ENCODE measurements around the gene RHBDD1. TPM values are rescaled to one million over a fixed set of nuclear protein-coding genes. Genes with fewer than 3 reads are reported as not detected.
"Not testable (repeated sequence)": the region's sequence is repeated elsewhere in the genome, so short reads cannot be mapped to it uniquely, and the experiment has no call there.

Gene RHBDD1
- total RNA-seq, 2 experiments from 2014 or later: 29.1 to 35.0 TPM

DNA sequence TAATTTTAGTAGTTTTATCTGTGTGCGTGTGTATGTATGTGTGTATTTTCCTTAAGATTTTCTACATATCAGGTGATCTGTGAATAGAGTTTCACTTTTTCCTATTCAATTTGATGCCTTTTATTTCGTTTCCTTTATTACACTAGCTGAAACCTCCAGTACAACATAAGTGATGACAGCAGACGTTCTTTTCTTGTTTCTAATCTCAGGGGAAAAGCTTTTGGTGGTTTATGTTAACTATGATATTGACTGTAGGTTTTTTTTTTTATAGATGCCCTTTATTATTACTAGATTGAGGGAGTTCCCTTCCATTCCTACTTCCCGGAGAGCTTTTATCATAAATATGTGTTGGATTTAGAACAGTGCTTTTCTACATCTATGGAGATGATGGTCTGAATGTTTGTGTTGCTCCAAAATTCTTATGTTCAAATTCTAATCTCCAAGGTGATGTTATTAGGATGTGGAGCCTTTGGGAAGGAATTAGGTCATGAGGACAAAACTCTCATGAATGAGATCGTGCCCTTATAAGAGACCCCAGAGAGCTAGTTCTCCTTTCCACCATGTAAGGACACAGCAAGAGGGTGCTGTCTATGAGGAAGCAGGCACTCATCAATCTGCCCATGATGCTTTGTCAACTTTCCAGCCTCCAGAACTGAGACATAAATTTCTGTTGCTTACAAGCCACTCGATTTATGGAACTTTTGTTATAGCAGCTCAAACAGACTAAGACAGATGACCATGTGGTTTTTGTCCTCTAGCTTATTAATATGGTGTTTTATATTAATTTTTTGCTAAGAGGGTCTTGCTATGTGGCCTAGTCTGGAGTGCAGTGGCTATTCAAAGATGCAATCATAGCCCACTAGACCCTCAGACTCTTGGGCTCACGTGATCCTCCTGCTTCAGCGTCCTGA, 5.9 kb upstream of the RHBDD1 start:
- H3K4me1 Mint-ChIP-seq: peaks cover 29% of the 10 kb centered on the region
- DNase-seq: no peak
- H3K36me3 Mint-ChIP-seq: peaks cover 40% of the 10 kb centered on the region
- peaks cover 9% of the 10 kb centered on the region for H3K9me3 Mint-ChIP-seq
- no peaks in the 10 kb centered on the region for H3K27me3 Mint-ChIP-seq
- no peak overlapping the region for H3K4me3 Mint-ChIP-seq
- H3K27ac Mint-ChIP-seq: no peak overlapping the region

DNA sequence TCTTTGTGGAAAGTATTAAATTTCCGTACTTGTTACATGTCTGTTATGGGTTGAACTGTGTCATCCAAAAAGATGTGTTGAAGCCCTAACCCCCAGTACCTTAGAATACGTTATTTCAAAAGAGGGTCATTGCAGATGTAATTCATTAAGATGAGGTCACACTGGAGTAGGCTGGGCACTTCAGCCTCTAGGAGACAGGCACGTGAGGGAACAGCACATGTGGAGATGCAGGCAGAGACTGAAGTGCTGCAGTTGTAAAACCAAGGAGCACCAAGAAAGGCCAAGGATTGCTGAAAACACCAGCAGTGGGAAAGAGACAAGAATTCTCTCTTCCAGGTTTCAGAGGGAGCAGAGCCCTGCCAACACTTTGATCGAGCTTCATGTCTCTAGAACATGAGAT, 4.6 kb upstream of the RHBDD1 start:
- Mint-ChIP-seq H3K36me3 (peaks cover 42% of the 10 kb centered on the region), H3K27ac (no peak overlapping the region), H3K4me1 (peaks cover 29% of the 10 kb centered on the region), H3K27me3 (no peaks in the 10 kb centered on the region), H3K9me3 (peaks cover 9% of the 10 kb centered on the region), H3K4me3 (no peak overlapping the region)
- no peak for DNase-seq

DNA sequence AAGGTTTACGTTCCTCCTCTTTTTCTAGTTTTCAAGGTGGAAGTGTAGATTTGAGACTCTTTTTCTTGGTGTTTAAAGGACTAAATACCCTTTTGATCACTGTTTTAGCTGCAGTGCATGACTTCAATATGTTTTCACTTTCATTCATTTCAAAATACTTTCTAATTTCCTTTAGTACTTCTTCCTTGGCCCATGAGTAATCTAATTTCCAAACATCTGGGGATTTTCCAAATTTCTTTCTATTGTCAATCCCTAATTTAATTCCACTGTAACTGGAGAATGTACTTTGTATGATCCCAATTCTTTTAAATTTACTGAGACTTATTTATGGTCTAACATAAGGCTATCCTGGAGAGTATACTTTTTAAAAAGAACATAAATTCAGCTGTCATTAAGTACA, 3.8 kb upstream of the RHBDD1 start:
- DNase-seq: no peak
- peak overlapping the region; percentile 16 for H3K27ac Mint-ChIP-seq
- peaks cover 9% of the 10 kb centered on the region for H3K9me3 Mint-ChIP-seq
- peaks cover 32% of the 10 kb centered on the region for H3K4me1 Mint-ChIP-seq
- H3K27me3 Mint-ChIP-seq: no peaks in the 10 kb centered on the region
- H3K36me3 Mint-ChIP-seq: peaks cover 46% of the 10 kb centered on the region
- no peak overlapping the region for H3K4me3 Mint-ChIP-seq

- Mint-ChIP-seq H3K36me3 (peaks cover 54% of the 10 kb centered on the region), H3K4me1 (peaks cover 49% of the 10 kb centered on the region), H3K4me3 (peak overlapping the region; percentile 85), H3K27ac (peak overlapping the region; percentile 95)
- not testable (repeated sequence) for DNase-seq, H3K9me3 Mint-ChIP-seq, H3K27me3 Mint-ChIP-seq
Measured at GRCh38 chr2:226834880-226835279, 974 bp upstream of the RHBDD1 start.

DNA sequence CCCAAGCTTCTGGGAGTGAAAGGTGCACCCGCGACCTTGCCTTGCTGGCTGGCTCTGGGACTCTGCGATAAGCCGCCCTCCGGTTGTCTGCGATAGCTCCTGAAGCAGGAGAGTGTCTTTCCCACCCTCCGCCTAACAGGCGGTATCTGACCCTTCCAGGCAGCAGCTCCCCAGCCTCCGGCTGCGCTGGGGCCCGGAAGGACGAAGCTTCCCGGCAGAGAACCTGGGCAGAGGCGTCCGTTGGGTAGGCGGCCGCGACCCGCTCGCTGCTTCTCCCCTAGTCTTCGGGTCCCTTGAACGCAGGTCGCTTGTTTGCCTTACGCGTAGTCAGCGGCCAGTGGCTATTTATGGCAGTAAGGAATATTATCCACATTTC, 446 bp upstream of the RHBDD1 start:
- Mint-ChIP-seq H3K4me3 (peak overlapping the region; percentile 85), H3K27ac (peak overlapping the region; percentile 95), H3K4me1 (peaks cover 53% of the 10 kb centered on the region), H3K36me3 (peaks cover 55% of the 10 kb centered on the region), H3K9me3 (peaks cover 12% of the 10 kb centered on the region), H3K27me3 (no peaks in the 10 kb centered on the region)
- no peak for DNase-seq

- no peak for DNase-seq
- Mint-ChIP-seq H3K36me3 (peaks cover 52% of the 10 kb centered on the region), H3K4me3 (peak overlapping the region; percentile 85), H3K9me3 (peaks cover 6% of the 10 kb centered on the region), H3K27ac (peak overlapping the region; percentile 95), H3K4me1 (peaks cover 53% of the 10 kb centered on the region), H3K27me3 (no peaks in the 10 kb centered on the region)
Measured at GRCh38 chr2:226836548-226836885, 663 bp downstream of the RHBDD1 start.

DNA sequence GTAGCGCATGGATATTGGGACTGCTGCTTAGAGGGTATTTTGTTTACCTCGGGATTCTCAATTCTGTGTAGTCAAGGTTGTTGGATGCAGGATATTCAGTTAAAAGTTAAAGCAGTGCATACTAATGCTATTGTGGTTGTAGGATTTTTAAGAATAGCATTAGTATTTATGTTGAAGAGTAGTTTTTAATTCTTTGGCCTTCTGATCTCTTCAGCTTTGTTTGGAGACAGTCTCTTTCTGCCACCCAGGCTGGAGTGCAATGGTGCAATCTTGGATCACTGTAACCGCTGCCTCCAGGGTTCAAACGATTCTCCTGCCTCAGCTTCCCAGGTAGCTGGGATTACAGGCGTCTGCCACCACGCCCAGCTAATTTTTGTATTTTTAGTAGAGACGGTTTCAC, 1.5 kb downstream of the RHBDD1 start:
- peak overlapping the region; percentile 85 for H3K4me3 Mint-ChIP-seq
- H3K4me1 Mint-ChIP-seq: peaks cover 54% of the 10 kb centered on the region
- no peak for DNase-seq
- peak overlapping the region; percentile 95 for H3K27ac Mint-ChIP-seq
- no peaks in the 10 kb centered on the region for H3K27me3 Mint-ChIP-seq
- peaks cover 2% of the 10 kb centered on the region for H3K9me3 Mint-ChIP-seq
- peaks cover 55% of the 10 kb centered on the region for H3K36me3 Mint-ChIP-seq

GRCh38 chr2:226837787-226838603, 2.1 kb downstream of the RHBDD1 start:
- Mint-ChIP-seq H3K9me3 (peaks cover 5% of the 10 kb centered on the region), H3K4me1 (peaks cover 57% of the 10 kb centered on the region), H3K27ac (peak overlapping the region; percentile 95), H3K36me3 (peaks cover 57% of the 10 kb centered on the region), H3K4me3 (peak overlapping the region; percentile 85), H3K27me3 (no peaks in the 10 kb centered on the region)
- DNase-seq: no peak

GRCh38 chr2:226838722-226839121, 2.9 kb downstream of the RHBDD1 start:
- peak overlapping the region; percentile 95 for H3K27ac Mint-ChIP-seq
- no peaks in the 10 kb centered on the region for H3K27me3 Mint-ChIP-seq
- no peak for DNase-seq
- H3K9me3 Mint-ChIP-seq: peaks cover 6% of the 10 kb centered on the region
- peaks cover 57% of the 10 kb centered on the region for H3K4me1 Mint-ChIP-seq
- peak overlapping the region; percentile 85 for H3K4me3 Mint-ChIP-seq
- H3K36me3 Mint-ChIP-seq: peaks cover 58% of the 10 kb centered on the region

DNA sequence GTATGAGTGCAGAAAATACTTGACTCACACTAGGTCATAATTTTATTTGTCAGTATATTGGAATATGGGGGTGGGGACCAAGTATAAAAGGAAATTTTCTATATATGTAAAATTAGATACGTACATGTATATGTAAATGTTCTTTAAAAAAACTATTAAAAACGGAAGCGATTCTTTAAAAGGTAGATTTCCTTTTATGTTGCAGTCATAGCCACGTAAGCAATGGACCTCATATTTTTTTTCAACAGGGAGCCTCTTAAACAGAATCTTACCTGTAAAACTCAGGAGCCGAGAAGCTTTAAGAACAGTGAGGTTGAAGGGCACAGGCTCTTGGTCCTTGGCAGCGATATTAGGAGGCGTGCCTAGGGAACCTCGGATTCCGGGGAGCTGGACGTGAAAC, 3.3 kb downstream of the RHBDD1 start:
- Mint-ChIP-seq H3K4me1 (peaks cover 61% of the 10 kb centered on the region), H3K4me3 (peak overlapping the region; percentile 85), H3K27ac (peak overlapping the region; percentile 95), H3K27me3 (no peaks in the 10 kb centered on the region), H3K36me3 (peaks cover 59% of the 10 kb centered on the region), H3K9me3 (peaks cover 6% of the 10 kb centered on the region)
- DNase-seq: no peak

GRCh38 chr2:226839951-226840350, 4.1 kb downstream of the RHBDD1 start:
- H3K27me3 Mint-ChIP-seq: no peaks in the 10 kb centered on the region
- H3K4me3 Mint-ChIP-seq: peak overlapping the region; percentile 51
- peaks cover 60% of the 10 kb centered on the region for H3K36me3 Mint-ChIP-seq
- peaks cover 6% of the 10 kb centered on the region for H3K9me3 Mint-ChIP-seq
- no peak for DNase-seq
- peaks cover 65% of the 10 kb centered on the region for H3K4me1 Mint-ChIP-seq
- H3K27ac Mint-ChIP-seq: peak overlapping the region; percentile 74

DNA sequence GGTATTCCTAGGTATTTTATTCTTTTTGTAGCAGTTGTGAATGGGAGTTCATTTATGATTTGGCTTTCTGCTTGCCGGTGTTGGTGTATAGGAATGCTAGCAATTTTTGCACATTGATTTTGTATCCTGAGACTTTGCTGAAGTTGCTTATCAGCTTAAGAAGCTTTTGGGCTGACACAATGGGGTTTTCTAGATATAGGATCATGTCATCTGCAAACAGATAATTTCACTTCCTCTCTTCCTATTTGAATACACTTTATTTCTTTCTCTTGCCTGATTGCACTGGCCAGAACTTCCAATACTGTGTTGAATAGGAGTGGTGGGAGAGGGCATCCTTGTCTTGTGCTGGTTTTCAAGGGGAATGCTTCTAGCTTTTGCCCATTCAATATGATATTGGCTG, 7.1 kb downstream of the RHBDD1 start:
- DNase-seq, H3K9me3 Mint-ChIP-seq, H3K27ac Mint-ChIP-seq, H3K27me3 Mint-ChIP-seq, H3K4me3 Mint-ChIP-seq: not testable (repeated sequence)
- H3K4me1 Mint-ChIP-seq: peaks cover 62% of the 10 kb centered on the region
- H3K36me3 Mint-ChIP-seq: peaks cover 51% of the 10 kb centered on the region

DNA sequence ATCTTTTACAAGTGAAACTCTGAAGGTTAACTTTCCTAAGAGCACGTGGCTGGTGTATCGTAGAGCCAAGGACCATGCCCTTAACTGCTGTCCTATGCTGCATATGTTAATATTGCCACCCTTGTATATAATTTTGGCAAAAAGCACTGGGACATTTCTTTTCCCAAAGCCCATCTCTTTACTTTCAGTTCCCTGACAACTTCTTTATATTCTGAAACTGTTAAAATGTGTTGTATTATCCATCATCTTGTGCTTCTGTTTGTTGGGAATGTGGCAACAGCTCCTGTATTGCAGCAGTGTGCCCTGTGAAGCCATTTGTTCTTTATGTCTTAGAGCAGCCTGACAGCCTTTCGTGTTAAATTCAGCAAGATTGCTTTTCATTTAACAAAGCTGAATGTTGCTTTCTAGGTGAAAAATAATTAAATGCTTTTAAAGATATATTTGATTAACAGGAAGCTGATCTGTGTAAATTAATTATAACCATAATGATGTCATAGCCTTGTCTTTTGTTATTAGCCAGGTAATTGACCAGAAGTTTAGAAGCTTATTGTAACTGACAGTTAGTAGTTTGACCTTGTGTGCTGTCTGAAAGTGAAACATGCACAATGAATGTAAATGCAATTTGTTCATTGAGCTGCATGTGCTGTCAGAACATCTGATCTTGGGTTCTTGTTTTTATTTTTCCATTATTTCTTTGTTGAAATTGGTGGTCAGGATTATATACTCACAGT, 9.7 kb downstream of the RHBDD1 start:
- Mint-ChIP-seq H3K27me3 (no peaks in the 10 kb centered on the region), H3K9me3 (peaks cover 4% of the 10 kb centered on the region), H3K4me1 (peaks cover 40% of the 10 kb centered on the region), H3K4me3 (no peak overlapping the region), H3K27ac (no peak overlapping the region), H3K36me3 (peaks cover 42% of the 10 kb centered on the region)
- no peak for DNase-seq

GRCh38 chr2:226847090-226847489, 11.2 kb downstream of the RHBDD1 start:
- H3K9me3 Mint-ChIP-seq: peaks cover 4% of the 10 kb centered on the region
- H3K4me1 Mint-ChIP-seq: peaks cover 44% of the 10 kb centered on the region
- H3K36me3 Mint-ChIP-seq: peaks cover 35% of the 10 kb centered on the region
- H3K27ac Mint-ChIP-seq: no peak overlapping the region
- no peak for DNase-seq
- H3K4me3 Mint-ChIP-seq: no peak overlapping the region
- no peaks in the 10 kb centered on the region for H3K27me3 Mint-ChIP-seq

- Mint-ChIP-seq H3K27ac (no peak overlapping the region), H3K4me3 (no peak overlapping the region), H3K27me3 (no peaks in the 10 kb centered on the region), H3K4me1 (peaks cover 40% of the 10 kb centered on the region), H3K9me3 (peaks cover 4% of the 10 kb centered on the region), H3K36me3 (peaks cover 31% of the 10 kb centered on the region)
- no peak for DNase-seq
Measured at GRCh38 chr2:226847511-226847910, 11.7 kb downstream of the RHBDD1 start.
